HL-60/S4 (cell line): ENCODE data around the gene PLCH1.

Experiments used
- in situ Hi-C: fragments of 300-500 bp; cut with MboI; formaldehyde crosslinking; loops from 2 replicates; pipeline ENCODE4 v1.14.3; 2022; ENCODE audit warnings: low sequenced_read_pairs

PLCH1 gene

GRCh38 chr3:155362808-155363689 is 381.8 kb downstream of the PLCH1 start:
- in situ Hi-C loops: no loop called here

DNA sequence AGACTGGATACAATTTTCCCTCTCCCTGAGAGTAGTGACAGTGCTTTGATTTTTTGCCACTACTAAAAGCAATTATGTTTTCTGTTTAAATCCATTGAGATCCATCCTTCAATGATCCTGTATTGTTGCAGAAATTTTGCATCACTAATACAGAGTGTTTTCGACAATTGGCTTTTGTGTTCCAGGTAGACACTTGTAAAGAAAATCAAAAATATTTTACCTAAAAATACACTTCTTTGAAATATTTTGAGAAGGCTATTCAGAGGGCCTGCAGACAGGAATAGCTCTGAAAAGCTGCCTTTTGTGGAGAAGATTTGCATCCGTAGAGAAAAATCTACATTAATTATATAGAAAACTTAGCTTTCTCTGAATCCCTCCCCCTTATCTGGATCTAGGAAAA is 384.6 kb downstream of the PLCH1 start:
- in situ Hi-C loops: no loop called here

- in situ Hi-C loops: loop anchor here (10.0 kb wide), 1 partner anchor 348 kb away; no protein-coding TSS in a partner anchor
Measured at GRCh38 chr3:155356594-155357370, 388.1 kb downstream of the PLCH1 start.

GRCh38 chr3:155354658-155355057 is 390.2 kb downstream of the PLCH1 start:
- in situ Hi-C loops: loop anchor here (10.0 kb wide), 1 partner anchor 350 kb away; no protein-coding TSS in a partner anchor

DNA sequence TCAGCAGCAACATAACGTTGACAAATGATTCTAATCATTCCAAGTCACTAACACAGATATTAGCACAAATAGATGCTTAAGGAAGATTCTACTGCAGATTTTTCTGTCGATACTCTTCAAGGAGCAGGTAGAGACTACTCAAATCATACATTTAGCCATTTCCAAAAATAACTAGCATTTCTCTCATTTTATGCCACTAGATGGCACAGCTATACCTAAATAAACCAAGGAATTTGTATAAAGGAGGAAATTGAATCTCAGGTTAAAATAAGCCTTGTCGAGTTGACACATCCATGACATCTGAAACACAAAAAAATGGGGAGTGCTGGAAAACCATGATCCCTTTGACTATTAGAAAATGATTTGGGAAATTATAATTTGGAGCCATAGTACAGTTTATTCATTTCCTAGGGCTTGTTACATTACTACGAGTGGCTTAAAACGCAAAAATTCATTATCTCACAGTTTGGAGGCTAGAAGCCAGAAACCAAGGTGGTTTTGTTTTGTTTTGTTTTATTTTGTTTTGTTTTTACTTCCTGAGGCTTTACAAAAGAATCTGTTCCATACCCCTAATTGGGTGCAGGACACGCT is 391.9 kb downstream of the PLCH1 start:
- in situ Hi-C loops: loop anchor here (10.0 kb wide), 1 partner anchor 352 kb away; no protein-coding TSS in a partner anchor

DNA sequence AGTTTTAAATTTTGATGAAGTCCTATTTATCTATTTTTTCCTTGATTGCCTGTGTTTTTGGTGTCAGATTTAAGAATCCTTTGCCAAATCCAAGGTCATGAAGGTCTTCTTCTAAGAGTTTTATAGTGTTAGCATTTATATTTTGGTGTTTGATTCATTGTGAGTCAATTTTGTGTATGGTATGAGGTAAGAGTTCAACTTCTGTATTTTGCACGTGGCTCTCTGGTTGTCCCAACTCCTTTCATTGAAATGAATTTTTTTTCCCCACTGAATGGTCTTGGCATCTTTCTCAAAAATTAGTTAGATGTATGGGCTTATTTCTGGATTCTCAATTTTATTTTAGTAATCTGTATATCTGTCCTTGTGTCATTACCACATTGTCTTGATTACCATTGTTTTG is 394.3 kb downstream of the PLCH1 start:
- in situ Hi-C loops: loop anchor here (10.0 kb wide), 1 partner anchor 354 kb away; no protein-coding TSS in a partner anchor

DNA sequence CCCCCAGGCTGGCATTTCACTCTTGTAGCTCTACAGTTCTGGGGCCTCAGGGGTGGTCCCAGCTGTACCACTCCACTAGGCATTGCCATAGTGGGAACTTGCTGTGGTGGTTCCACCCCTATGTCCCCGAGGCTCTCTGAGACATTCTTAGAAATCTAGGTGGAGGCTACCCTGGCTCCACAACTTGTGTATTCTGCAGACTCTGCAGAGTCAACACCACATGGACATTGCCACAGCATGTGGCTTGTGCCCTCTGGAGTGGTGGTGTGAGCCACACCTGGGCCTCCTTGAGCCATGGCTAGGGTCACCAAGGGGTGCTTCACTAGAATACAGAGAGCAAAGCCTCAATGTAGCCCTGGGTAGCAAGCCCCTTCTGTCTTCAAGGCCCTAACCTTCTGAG is 397.0 kb downstream of the PLCH1 start:
- in situ Hi-C loops: loop anchor here (25.0 kb wide), 1 partner anchor 586 kb away; no protein-coding TSS in a partner anchor

GRCh38 chr3:155342344-155342743 is 402.5 kb downstream of the PLCH1 start:
- in situ Hi-C loops: loop anchor here (25.0 kb wide), 1 partner anchor 580 kb away; no protein-coding TSS in a partner anchor

DNA sequence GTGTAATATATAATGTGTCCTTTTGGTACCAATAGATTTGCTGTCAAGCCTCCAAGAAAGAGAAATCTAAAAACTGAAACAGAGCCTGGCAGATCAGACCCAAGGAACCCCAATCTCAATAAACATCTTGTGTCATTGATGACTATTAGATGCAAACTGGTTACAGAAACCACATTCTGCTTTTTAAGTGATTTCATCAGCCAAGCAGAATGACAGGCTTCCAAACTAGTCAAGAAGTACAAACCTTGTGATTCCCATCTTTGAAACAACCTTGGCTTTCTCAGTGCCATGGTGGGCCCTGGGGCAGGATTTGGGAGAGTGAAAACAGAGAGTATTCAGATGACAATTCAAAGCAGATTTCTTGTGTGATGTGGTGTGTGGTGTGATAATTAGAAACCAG is 405.8 kb downstream of the PLCH1 start:
- in situ Hi-C loops: loop anchor here (25.0 kb wide), 1 partner anchor 577 kb away; no protein-coding TSS in a partner anchor

- in situ Hi-C loops: loop anchor here (25.0 kb wide), 1 partner anchor 574 kb away; no protein-coding TSS in a partner anchor
Measured at GRCh38 chr3:155335724-155336354, 409.0 kb downstream of the PLCH1 start.

- in situ Hi-C loops: loop anchor here (25.0 kb wide), 1 partner anchor 573 kb away; no protein-coding TSS in a partner anchor
Measured at GRCh38 chr3:155334914-155335723, 409.8 kb downstream of the PLCH1 start.

DNA sequence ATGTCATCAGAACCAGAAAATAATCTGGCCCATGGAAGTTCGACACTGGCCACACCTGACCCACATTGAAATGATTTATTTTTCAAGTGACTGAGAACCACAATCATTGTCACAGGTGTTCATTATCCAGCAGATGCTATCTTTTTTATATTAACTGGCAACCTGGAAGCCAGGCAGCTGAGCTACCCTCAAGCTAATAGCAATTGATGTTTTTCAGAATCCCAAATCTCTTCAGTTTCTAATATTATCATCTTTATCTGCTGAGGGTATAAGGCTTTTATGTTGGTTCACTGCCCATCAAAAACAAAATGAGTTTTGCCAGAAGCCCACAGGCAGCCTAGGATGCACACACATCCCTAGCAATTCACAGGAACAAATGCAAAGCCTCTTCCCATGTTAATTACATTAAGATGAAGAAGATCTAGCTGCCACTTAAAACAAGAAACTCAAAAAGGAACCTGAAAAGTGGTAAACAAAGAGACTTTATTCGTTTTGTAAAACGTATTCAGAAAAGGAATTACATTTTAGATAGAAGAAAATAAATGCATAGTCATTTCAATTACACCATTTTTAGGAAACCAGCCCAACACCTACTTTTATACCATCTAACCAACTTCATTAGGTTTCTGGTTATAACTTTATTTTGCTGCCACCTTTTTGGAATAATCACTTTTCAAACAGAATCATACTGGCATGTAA is 410.5 kb downstream of the PLCH1 start:
- in situ Hi-C loops: loop anchor here (25.0 kb wide), 1 partner anchor 572 kb away; no protein-coding TSS in a partner anchor

- in situ Hi-C loops: loop anchor here (25.0 kb wide), 1 partner anchor 570 kb away; no protein-coding TSS in a partner anchor
Measured at GRCh38 chr3:155332716-155333115, 412.2 kb downstream of the PLCH1 start.

DNA sequence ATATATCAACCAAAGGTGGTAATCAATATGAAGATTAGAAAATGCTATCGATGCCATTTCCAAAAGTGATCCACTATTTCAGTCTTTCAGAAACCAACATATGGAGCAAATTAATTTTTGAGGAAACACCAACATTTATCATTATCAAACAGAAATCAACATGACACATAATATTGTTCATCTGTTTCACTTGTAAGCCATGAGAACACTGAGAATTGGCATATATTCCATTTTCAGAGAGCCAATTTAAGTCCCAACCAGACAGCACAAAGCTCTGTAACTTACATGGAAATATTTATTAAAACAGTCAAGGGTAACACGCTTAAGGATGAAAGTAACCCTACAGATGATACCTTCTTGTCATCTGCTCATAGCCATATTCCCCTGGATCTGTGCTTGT is 413.8 kb downstream of the PLCH1 start:
- in situ Hi-C loops: loop anchor here (25.0 kb wide), 1 partner anchor 569 kb away; no protein-coding TSS in a partner anchor

DNA sequence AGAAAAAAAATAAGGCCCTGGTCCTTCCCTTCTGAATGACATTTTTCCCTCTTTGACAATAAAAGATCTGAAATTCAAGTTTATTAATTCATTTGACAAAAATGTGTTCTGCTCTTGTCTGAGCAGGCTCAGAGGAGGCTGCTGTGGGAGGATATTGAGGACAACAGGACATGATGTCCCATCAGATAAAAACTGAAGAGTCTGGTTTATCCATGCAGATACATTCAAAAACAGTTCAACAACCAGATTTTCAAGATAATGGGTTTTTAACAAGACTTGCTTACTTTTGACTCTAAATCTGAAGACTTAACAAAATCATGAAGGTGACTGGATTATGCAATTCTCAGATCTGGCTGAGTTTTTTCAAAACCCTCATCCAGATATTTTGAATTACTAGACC is 414.5 kb downstream of the PLCH1 start:
- in situ Hi-C loops: loop anchor here (25.0 kb wide), 1 partner anchor 568 kb away; no protein-coding TSS in a partner anchor

GRCh38 chr3:155329513-155330048 is 415.3 kb downstream of the PLCH1 start:
- in situ Hi-C loops: loop anchor here (25.0 kb wide), 1 partner anchor 567 kb away; no protein-coding TSS in a partner anchor

GRCh38 chr3:155327871-155328270 is 417.0 kb downstream of the PLCH1 start:
- in situ Hi-C loops: loop anchor here (25.0 kb wide), 1 partner anchor 566 kb away; no protein-coding TSS in a partner anchor

- in situ Hi-C loops: loop anchor here (25.0 kb wide), 1 partner anchor 565 kb away; no protein-coding TSS in a partner anchor
Measured at GRCh38 chr3:155327430-155327829, 417.4 kb downstream of the PLCH1 start.
